Measurements from ENCODE around the gene SACS.

DNA sequence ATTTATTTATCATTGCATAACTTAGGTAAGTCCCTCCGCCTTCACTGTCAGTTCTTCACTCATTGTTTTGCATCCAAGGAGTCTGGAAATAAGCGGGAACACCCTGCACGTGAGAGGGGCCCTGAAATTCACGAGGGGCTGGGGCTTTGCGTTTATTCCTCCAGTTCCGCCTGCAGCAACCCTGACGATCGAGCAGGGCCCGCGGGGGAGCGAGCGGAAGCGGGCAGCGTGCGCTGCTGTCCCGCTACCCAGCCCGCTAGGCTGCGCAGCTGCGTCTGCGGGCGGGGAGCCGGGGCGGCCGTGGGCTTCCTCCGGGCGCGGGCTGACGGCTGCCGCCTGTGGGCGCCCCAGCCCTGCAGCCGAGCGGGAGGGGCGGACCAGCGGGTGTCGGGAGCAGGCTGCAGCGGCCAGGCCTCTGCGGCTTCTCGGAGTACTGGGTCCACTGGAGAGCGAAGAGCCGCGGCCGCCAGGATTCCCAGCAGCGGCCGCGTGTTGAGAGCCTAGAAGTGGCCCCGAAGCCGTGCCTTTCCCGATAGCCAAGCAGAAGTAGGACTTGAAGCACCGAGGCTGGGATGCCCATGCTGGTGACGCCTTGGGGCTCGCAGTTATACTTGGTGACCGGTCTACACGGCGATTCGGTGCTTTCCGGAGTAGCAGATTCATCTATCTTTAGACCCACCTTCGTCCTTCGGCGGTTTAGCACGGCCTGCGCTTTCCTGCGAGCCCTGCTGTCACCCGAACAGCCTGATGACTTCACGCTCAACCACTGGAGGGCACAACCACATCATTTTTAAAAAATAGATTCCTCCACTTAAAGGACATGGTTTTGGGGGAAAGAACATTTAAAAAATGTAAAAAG lies 32.9 kb upstream of the SACS start:
- TF ChIP-seq, protein P1, sequence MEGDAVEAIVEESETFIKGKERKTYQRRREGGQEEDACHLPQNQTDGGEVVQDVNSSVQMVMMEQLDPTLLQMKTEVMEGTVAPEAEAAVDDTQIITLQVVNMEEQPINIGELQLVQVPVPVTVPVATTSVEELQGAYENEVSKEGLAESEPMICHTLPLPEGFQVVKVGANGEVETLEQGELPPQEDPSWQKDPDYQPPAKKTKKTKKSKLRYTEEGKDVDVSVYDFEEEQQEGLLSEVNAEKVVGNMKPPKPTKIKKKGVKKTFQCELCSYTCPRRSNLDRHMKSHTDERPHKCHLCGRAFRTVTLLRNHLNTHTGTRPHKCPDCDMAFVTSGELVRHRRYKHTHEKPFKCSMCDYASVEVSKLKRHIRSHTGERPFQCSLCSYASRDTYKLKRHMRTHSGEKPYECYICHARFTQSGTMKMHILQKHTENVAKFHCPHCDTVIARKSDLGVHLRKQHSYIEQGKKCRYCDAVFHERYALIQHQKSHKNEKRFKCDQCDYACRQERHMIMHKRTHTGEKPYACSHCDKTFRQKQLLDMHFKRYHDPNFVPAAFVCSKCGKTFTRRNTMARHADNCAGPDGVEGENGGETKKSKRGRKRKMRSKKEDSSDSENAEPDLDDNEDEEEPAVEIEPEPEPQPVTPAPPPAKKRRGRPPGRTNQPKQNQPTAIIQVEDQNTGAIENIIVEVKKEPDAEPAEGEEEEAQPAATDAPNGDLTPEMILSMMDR (conservative IDR thresholded peaks at IDR 0.05; ENCODE audit: low read depth, low read length): peak; percentile 79
- no peak for TF ChIP-seq MXI1 (IDR thresholded peaks at IDR 0.05; ENCODE audit: borderline replicate concordance, low read depth, low read length)
- TF ChIP-seq POLR2A (IDR thresholded peaks at IDR 0.05; ENCODE audit: low read depth, low read length): 0 out of 2 replicates have a peak, but pooled peaks have one; percentile 27
- no peak for TF ChIP-seq RFX5 (IDR thresholded peaks at IDR 0.05; ENCODE audit: low read depth, low read length)
- TF ChIP-seq, protein P2, sequence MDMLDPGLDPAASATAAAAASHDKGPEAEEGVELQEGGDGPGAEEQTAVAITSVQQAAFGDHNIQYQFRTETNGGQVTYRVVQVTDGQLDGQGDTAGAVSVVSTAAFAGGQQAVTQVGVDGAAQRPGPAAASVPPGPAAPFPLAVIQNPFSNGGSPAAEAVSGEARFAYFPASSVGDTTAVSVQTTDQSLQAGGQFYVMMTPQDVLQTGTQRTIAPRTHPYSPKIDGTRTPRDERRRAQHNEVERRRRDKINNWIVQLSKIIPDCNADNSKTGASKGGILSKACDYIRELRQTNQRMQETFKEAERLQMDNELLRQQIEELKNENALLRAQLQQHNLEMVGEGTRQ (IDR thresholded peaks at IDR 0.05; ENCODE audit: low read depth, low read length): no peak
- TF ChIP-seq MAZ (IDR thresholded peaks at IDR 0.05; ENCODE audit: borderline replicate concordance, low read depth, low read length): peak; percentile 34; the same call in 1 of the 2 replicates

Data from IMR-90 (cell line).